Endothelial cell (in vitro differentiated cells): Measurements from ENCODE around the gene FZD1. TPM values are rescaled to one million over a fixed set of nuclear protein-coding genes. Genes with fewer than 3 reads are reported as not detected.
A peak's percentile ranks its signal among the peaks of the same experiment; 100 is the strongest.

Experiments used
- DNase-seq: peaks from one replicate; pipeline ENCODE4 v3.0.0; 2021; ENCODE audit warnings: low spot score
- H3K27ac Mint-ChIP-seq: one replicate; pipeline ENCODE4 v1.8.0; 2021; ENCODE audit warnings: mixed read lengths, inconsistent platforms; ENCODE audit not compliant: unreplicated experiment
- H3K27me3 Mint-ChIP-seq: one replicate; pipeline ENCODE4 v1.8.0; 2021; ENCODE audit warnings: mild to moderate bottlenecking, moderate library complexity, mixed read lengths, inconsistent platforms; ENCODE audit not compliant: unreplicated experiment
- H3K36me3 Mint-ChIP-seq: one replicate; pipeline ENCODE4 v1.8.0; 2021; ENCODE audit warnings: mild to moderate bottlenecking, low read depth, mixed read lengths, inconsistent platforms; ENCODE audit not compliant: unreplicated experiment
- H3K4me1 Mint-ChIP-seq: one replicate; pipeline ENCODE4 v1.8.0; 2021; ENCODE audit warnings: mild to moderate bottlenecking, mixed read lengths, inconsistent platforms; ENCODE audit not compliant: unreplicated experiment
- H3K4me3 Mint-ChIP-seq: one replicate; pipeline ENCODE4 v1.8.0; 2021; ENCODE audit warnings: mild to moderate bottlenecking, mixed read lengths, inconsistent platforms; ENCODE audit not compliant: unreplicated experiment
- H3K9me3 Mint-ChIP-seq: one replicate; pipeline ENCODE4 v1.8.0; 2021; ENCODE audit warnings: mixed read lengths, inconsistent platforms; ENCODE audit not compliant: unreplicated experiment
- CTCF ChIP-seq: fragments of 200-600 bp; sonication (generic); IDR thresholded peaks from one replicate; pipeline ENCODE4 v1.5.0; 2021; ENCODE audit warnings: antibody characterized with exemption; ENCODE audit not compliant: unreplicated experiment
- total RNA-seq: library from RNA; stranded (reverse); fragmentation: NEBNext Ultra II Directional; extraction: Animal tissue kit (Norgen Biotek cat#: 25700); gene quantifications from one replicate; pipeline ENCODE4 v1.2.1, GENCODE V29; 2021; ENCODE audit not compliant: unreplicated experiment

Gene FZD1
- total RNA-seq, 1 donor from 2014 or later = 38.7 TPM

DNA sequence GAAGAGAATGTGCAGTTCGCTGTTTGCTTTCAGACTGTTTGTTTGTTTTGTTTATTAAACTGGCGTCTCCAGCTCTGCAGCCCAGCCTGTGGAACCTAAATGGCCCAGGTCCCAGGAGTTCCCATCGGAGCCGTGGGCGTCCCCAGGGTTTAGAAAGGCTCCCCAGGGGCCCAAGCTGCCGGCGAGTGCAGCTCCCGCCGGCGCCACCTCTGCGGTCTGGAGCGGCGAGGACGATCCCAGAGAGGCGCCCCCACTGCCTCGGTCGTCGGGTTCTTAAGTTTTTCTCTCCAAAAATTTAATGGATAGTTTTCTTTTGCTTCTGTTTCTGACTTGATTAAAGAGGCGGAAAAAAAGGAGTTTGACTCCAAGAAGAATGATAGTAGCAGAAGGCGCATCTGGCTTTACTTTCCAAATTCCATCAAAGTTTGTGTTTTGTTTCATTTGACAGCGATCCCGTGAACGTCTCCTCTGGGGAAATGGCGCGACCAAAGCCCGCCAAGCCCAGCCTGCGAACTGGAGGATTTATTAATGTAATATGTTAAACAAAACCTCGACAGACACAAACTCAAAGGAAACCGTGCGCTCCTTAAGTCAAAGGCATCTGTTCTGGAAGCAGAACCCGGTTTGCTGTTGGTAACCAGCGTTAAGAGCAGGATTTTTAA, 718 bp upstream of the FZD1 start:
- H3K27ac Mint-ChIP-seq = no peak overlapping the region

DNA sequence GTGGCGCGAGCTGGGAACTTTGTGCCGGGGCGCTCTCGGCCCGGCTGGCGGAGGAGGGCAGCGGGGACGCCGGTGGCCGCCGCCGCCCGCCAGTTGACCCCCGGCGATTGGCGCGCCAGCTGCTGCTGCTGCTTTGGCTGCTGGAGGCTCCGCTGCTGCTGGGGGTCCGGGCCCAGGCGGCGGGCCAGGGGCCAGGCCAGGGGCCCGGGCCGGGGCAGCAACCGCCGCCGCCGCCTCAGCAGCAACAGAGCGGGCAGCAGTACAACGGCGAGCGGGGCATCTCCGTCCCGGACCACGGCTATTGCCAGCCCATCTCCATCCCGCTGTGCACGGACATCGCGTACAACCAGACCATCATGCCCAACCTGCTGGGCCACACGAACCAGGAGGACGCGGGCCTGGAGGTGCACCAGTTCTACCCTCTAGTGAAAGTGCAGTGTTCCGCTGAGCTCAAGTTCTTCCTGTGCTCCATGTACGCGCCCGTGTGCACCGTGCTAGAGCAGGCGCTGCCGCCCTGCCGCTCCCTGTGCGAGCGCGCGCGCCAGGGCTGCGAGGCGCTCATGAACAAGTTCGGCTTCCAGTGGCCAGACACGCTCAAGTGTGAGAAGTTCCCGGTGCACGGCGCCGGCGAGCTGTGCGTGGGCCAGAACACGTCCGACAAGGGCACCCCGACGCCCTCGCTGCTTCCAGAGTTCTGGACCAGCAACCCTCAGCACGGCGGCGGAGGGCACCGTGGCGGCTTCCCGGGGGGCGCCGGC, 870 bp downstream of the FZD1 start:
- Mint-ChIP-seq H3K36me3 (peaks cover 18% of the 10 kb centered on the region), H3K4me1 (peaks cover 18% of the 10 kb centered on the region), H3K27ac (no peak overlapping the region), H3K4me3 (peak overlapping the region; percentile 94), H3K9me3 (no peaks in the 10 kb centered on the region), H3K27me3 (peaks cover 24% of the 10 kb centered on the region)
- TF ChIP-seq CTCF = no peak
- peak; percentile 35 for DNase-seq

More for the DNA sequence above, 718 bp upstream of the FZD1 start:
- Mint-ChIP-seq H3K4me1 (peaks cover 18% of the 10 kb centered on the region), H3K36me3 (peaks cover 18% of the 10 kb centered on the region), H3K9me3 (no peaks in the 10 kb centered on the region), H3K27me3 (peaks cover 24% of the 10 kb centered on the region), H3K4me3 (peak overlapping the region; percentile 90)
- DNase-seq = peak; percentile 34
- TF ChIP-seq CTCF = no peak

- Mint-ChIP-seq H3K4me1 (peaks cover 18% of the 10 kb centered on the region), H3K9me3 (no peaks in the 10 kb centered on the region), H3K4me3 (peak overlapping the region; percentile 94), H3K36me3 (peaks cover 18% of the 10 kb centered on the region), H3K27ac (no peak overlapping the region), H3K27me3 (peaks cover 24% of the 10 kb centered on the region)
- no peak for TF ChIP-seq CTCF
- no peak for DNase-seq
These were observed 1.4 kb downstream of the FZD1 start for GRCh38 chr7:91265693-91266066.

GRCh38 chr7:91266067-91266688, 1.9 kb downstream of the FZD1 start:
- Mint-ChIP-seq H3K4me1 (peaks cover 18% of the 10 kb centered on the region), H3K9me3 (no peaks in the 10 kb centered on the region), H3K27me3 (peaks cover 24% of the 10 kb centered on the region), H3K36me3 (peaks cover 18% of the 10 kb centered on the region), H3K4me3 (peak overlapping the region; percentile 94), H3K27ac (no peak overlapping the region)
- TF ChIP-seq CTCF = no peak
- peak; percentile 19 for DNase-seq
